MM.1S (cell line): ENCODE measurements around the gene PPM1E.
"Not testable (repeated sequence)": the region's sequence is repeated elsewhere in the genome, so short reads cannot be mapped to it uniquely, and the experiment has no call there.

Experiments
- EZH2 ChIP-seq: fragments of 300-600 bp; sonication (generic); optimal IDR thresholded peaks from 2 replicates; pipeline ENCODE3; 2017; ENCODE audit warnings: low read depth, mild to moderate bottlenecking, antibody characterized with exemption, low read length, mixed read lengths
- EZH2phosphoT487 ChIP-seq: fragments of 300-600 bp; sonication (generic); IDR thresholded peaks from 2 replicates; pipeline ENCODE4 v1.6.1; 2018; ENCODE audit warnings: antibody characterized with exemption, low read length
- TF ChIP-seq, protein P1 (sequence below): fragments of 300-600 bp; sonication (generic); IDR thresholded peaks from 2 replicates; pipeline ENCODE4 v1.5.1; 2016; ENCODE audit warnings: antibody characterized with exemption, low read length, mixed read lengths

DNA sequence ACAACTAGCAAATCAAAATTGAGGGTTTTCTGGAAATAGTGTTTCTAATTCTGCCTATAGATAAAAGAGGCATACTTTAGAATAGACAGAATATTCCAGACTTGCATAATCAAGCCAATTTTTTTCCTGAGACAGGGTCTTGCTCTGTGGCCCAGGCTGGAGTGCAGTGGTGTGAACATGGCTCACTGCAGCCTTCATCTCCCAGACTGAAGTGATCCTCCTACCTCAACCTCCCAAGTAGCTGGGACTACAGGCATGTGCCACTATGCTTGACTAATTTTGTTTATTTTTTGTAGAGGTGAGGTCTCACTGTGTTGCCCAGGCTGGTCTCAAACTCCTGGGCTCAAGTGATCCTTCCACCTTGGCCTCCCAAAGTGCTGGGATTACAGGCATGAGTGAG is 6.0 kb upstream of the PPM1E start:
- TF ChIP-seq, protein P1, sequence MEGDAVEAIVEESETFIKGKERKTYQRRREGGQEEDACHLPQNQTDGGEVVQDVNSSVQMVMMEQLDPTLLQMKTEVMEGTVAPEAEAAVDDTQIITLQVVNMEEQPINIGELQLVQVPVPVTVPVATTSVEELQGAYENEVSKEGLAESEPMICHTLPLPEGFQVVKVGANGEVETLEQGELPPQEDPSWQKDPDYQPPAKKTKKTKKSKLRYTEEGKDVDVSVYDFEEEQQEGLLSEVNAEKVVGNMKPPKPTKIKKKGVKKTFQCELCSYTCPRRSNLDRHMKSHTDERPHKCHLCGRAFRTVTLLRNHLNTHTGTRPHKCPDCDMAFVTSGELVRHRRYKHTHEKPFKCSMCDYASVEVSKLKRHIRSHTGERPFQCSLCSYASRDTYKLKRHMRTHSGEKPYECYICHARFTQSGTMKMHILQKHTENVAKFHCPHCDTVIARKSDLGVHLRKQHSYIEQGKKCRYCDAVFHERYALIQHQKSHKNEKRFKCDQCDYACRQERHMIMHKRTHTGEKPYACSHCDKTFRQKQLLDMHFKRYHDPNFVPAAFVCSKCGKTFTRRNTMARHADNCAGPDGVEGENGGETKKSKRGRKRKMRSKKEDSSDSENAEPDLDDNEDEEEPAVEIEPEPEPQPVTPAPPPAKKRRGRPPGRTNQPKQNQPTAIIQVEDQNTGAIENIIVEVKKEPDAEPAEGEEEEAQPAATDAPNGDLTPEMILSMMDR, result not testable (repeated sequence)
- not testable (repeated sequence) for TF ChIP-seq EZH2, EZH2phosphoT487
